GM12874 (cell line): ENCODE measurements around the gene C17orf75.

Experiments used
- CTCF ChIP-seq: IDR thresholded peaks from 2 replicates; pipeline ENCODE4 v1.5.1; 2011; ENCODE audit warnings: low read depth, mild to moderate bottlenecking, control low read depth, low read length, moderate library complexity; ENCODE audit not compliant: insufficient read depth

Gene C17orf75

GRCh38 chr17:32341857-32342602 lies at the start of gene C17orf75:
TSS of gene C17orf75 (minus strand) at chr17:32342173. CDS start at chr17:32342139, 34 bp downstream.
- TF ChIP-seq CTCF: no peak

GRCh38 chr17:32388613-32389459 lies 46.9 kb upstream of the C17orf75 start:
- no peak for TF ChIP-seq CTCF

- no peak for TF ChIP-seq CTCF
Observed at GRCh38 chr17:32386844-32387243, 44.9 kb upstream of the C17orf75 start.

- no peak for TF ChIP-seq CTCF
Observed at GRCh38 chr17:32385971-32386370, 44.0 kb upstream of the C17orf75 start.

GRCh38 chr17:32385121-32385520 lies 43.1 kb upstream of the C17orf75 start:
- no peak for TF ChIP-seq CTCF

- no peak for TF ChIP-seq CTCF
Observed at GRCh38 chr17:32383926-32384434, 42.0 kb upstream of the C17orf75 start.

GRCh38 chr17:32382526-32383223 lies 40.7 kb upstream of the C17orf75 start:
- TF ChIP-seq CTCF: no peak
